Calu3 (cell line): ENCODE results near the gene AP1S3. TPM values are rescaled to one million over a fixed set of nuclear protein-coding genes. Genes with fewer than 3 reads are reported as not detected.
A peak's percentile ranks its signal among the peaks of the same experiment; 100 is the strongest.

Experiments
- BruUV-seq: library from RNA; stranded (reverse); fragments of 400-500 nt; replicated peaks from 2 replicates; lab custom pipeline; 2021; lab: Mats Ljungman, UMichigan
- CTCF ChIA-PET: fragments of 300-600 bp; sonication (Branson Sonifier 250); formaldehyde crosslinking; loops from one replicate; lab custom pipeline; 2022; ENCODE audit warnings: antibody characterized with exemption; lab: Charles Lee
- DNase-seq: peaks from one replicate; pipeline ENCODE4 v3.0.0; 2022
- H3K27ac Mint-ChIP-seq: one replicate; pipeline ENCODE4 v1.8.0; 2022; ENCODE audit warnings: mixed read lengths; ENCODE audit not compliant: unreplicated experiment
- H3K27me3 Mint-ChIP-seq: one replicate; pipeline ENCODE4 v1.8.0; 2022; ENCODE audit warnings: mixed read lengths; ENCODE audit not compliant: unreplicated experiment
- H3K36me3 Mint-ChIP-seq: one replicate; pipeline ENCODE4 v1.8.0; 2022; ENCODE audit warnings: mild to moderate bottlenecking, moderate library complexity, mixed read lengths; ENCODE audit not compliant: insufficient read depth, unreplicated experiment
- H3K4me1 Mint-ChIP-seq: one replicate; pipeline ENCODE4 v1.8.0; 2022; ENCODE audit warnings: mild to moderate bottlenecking, low read depth, mixed read lengths; ENCODE audit not compliant: unreplicated experiment
- H3K4me3 Mint-ChIP-seq: one replicate; pipeline ENCODE4 v1.8.0; 2022; ENCODE audit warnings: mild to moderate bottlenecking, low read depth, moderate library complexity, mixed read lengths; ENCODE audit not compliant: unreplicated experiment
- H3K9me3 Mint-ChIP-seq: one replicate; pipeline ENCODE4 v1.8.0; 2022; ENCODE audit warnings: low read depth, mixed read lengths; ENCODE audit not compliant: unreplicated experiment
- CTCF ChIP-seq: fragments of 200-600 bp; IDR thresholded peaks from one replicate; pipeline ENCODE4 v1.8.0; 2022; ENCODE audit warnings: antibody characterized with exemption; ENCODE audit not compliant: unreplicated experiment
- intact Hi-C: fragments of 100-400 bp; cut with micrococcal nuclease; formaldehyde crosslinking; loops from one replicate; pipeline ENCODE4 v1.10.0; 2022; ENCODE audit not compliant: unreplicated experiment
- total RNA-seq: library from RNA; stranded (reverse); gene quantifications from 2 replicates; pipeline ENCODE4 v1.2.3, GENCODE V29; 2022

AP1S3 gene
- total RNA-seq, 1 experiment from 2014 or later, result 119 TPM

- Mint-ChIP-seq H3K27ac (no peak overlapping the region), H3K27me3 (no peaks in the 10 kb centered on the region), H3K4me1 (peaks cover 7% of the 10 kb centered on the region), H3K4me3 (no peak overlapping the region), H3K36me3 (no peaks in the 10 kb centered on the region), H3K9me3 (no peaks in the 10 kb centered on the region)
- CTCF ChIA-PET, result no interaction called here
- intact Hi-C loops, result no loop called here
- BruUV-seq, result no TSS peak
- no peak for DNase-seq
- TF ChIP-seq CTCF, result no peak
Observed at GRCh38 chr2:223870840-223871611, 33.6 kb upstream of the AP1S3 start.

- BruUV-seq, result no TSS peak
- Mint-ChIP-seq H3K27ac (no peak overlapping the region), H3K9me3 (no peaks in the 10 kb centered on the region), H3K4me1 (peaks cover 28% of the 10 kb centered on the region), H3K27me3 (no peaks in the 10 kb centered on the region), H3K36me3 (no peaks in the 10 kb centered on the region), H3K4me3 (no peak overlapping the region)
- intact Hi-C loops, result no loop called here
- CTCF ChIA-PET, result no interaction called here
- DNase-seq, result no peak
- no peak for TF ChIP-seq CTCF
Observed at GRCh38 chr2:223868005-223868404, 30.6 kb upstream of the AP1S3 start.

- no TSS peak for BruUV-seq
- no peak for TF ChIP-seq CTCF
- Mint-ChIP-seq H3K4me3 (no peak overlapping the region), H3K27me3 (no peaks in the 10 kb centered on the region), H3K27ac (peak overlapping the region; percentile 27), H3K4me1 (peaks cover 41% of the 10 kb centered on the region), H3K9me3 (no peaks in the 10 kb centered on the region), H3K36me3 (peaks cover 5% of the 10 kb centered on the region)
- no peak for DNase-seq
- CTCF ChIA-PET, result no interaction called here
- intact Hi-C loops, result no loop called here
Observed at GRCh38 chr2:223865907-223866508, 28.6 kb upstream of the AP1S3 start.

- Mint-ChIP-seq H3K27ac (no peak overlapping the region), H3K4me1 (peaks cover 50% of the 10 kb centered on the region), H3K4me3 (no peak overlapping the region), H3K9me3 (no peaks in the 10 kb centered on the region), H3K27me3 (no peaks in the 10 kb centered on the region), H3K36me3 (peaks cover 9% of the 10 kb centered on the region)
- intact Hi-C loops, result no loop called here
- no peak for DNase-seq
- CTCF ChIA-PET, result no interaction called here
- no TSS peak for BruUV-seq
- no peak for TF ChIP-seq CTCF
Observed at GRCh38 chr2:223865124-223865523, 27.7 kb upstream of the AP1S3 start.
